GM10266 (cell line): ENCODE results near the gene TMEM255B.

Experiments
- DNase-seq: peaks from one replicate; pipeline ENCODE4 v3.0.0; 2012; ENCODE audit errors: extremely low spot score
- TF ChIP-seq, protein P1 (sequence below): IDR thresholded peaks from 2 replicates; pipeline ENCODE4 v1.5.1; 2012; ENCODE audit warnings: mild to moderate bottlenecking, low read depth; ENCODE audit not compliant: control insufficient read depth, insufficient read depth; ENCODE audit errors: missing control alignments

Gene TMEM255B

DNA sequence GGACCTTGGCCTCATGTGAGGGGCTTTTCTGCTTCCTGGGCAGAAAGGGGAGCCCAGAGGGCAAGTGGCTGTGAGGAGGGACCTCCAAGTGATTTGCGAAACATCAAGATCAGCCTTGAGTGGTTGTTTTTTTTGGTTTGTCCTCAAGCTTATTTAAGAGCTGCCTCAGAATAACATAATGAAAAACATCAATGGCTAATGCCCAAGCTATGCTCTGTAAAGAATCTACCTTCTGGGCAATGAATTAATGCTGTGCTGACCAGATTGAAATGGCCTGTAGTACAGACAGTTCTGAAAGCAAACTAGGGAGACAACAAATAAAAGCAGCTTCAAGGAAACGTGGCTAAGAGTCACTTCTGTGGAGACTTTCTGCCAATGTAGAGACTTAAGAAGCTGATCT lies 8.3 kb downstream of the TMEM255B start:
- TF ChIP-seq, protein P1, sequence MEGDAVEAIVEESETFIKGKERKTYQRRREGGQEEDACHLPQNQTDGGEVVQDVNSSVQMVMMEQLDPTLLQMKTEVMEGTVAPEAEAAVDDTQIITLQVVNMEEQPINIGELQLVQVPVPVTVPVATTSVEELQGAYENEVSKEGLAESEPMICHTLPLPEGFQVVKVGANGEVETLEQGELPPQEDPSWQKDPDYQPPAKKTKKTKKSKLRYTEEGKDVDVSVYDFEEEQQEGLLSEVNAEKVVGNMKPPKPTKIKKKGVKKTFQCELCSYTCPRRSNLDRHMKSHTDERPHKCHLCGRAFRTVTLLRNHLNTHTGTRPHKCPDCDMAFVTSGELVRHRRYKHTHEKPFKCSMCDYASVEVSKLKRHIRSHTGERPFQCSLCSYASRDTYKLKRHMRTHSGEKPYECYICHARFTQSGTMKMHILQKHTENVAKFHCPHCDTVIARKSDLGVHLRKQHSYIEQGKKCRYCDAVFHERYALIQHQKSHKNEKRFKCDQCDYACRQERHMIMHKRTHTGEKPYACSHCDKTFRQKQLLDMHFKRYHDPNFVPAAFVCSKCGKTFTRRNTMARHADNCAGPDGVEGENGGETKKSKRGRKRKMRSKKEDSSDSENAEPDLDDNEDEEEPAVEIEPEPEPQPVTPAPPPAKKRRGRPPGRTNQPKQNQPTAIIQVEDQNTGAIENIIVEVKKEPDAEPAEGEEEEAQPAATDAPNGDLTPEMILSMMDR: no peak
- no peak for DNase-seq

DNA sequence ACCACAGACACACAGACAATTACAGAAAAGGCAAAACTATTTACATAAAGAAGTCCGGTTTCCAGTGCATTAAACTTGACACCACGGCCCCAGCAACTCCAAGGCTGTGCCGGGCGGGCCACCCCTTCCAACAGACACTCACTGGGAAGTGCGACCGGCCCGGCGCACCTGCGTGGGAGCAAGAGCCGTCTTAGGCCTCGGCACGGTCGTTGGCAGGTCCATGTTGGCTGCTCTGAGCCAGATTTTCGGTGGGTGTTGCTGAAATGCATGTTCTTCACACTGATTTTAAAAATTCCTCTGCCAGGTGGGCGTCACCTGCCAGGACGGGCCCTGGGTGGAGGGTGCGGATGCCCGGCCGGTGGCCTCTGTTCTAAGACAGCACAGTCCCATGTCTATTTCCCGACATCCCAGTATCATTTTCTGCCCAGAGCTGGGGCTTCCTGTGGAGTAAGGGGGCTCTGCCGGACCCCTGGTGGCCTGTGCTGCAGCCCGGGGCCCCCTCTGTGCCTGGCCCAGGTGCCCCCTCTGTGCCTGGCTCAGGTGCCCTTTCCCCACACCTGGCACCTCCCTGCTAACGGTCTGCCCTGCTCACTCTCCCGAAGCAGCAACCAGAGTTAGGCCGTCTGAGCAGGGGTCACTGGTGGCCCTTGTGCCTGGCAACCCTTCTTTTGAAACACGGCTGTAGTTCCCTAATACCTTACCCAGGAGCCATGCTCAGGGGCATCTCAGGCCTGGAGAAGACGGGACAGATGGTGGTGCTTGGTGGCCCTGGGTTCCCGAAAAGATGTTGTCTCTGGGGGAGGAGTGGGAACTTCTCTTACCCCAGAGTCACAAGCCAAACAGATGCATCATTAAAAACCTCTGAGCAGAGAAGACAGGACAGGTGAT lies 9.2 kb downstream of the TMEM255B start:
- TF ChIP-seq, protein P1: no peak
- DNase-seq: no peak

DNA sequence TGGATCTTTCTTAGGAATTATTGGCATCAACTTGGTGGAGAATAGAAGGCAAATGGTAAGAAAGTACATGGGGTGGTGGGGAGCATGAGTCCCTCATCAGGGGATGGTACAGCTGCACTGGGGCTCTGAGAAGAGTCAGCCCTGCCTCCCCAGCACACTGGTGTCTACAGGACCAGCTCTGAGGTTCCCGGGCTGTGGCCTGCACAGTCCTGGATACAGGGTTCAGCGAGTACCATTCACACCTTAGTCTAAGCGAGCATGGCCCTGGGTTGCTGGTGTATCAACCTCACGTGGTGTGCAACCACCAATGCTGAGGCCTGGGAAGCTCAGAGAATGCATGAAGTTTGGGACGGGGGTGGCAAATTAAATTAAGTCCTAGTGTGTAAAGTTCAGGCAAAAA lies 10.1 kb downstream of the TMEM255B start:
- no peak for DNase-seq
- TF ChIP-seq, protein P1: no peak

DNA sequence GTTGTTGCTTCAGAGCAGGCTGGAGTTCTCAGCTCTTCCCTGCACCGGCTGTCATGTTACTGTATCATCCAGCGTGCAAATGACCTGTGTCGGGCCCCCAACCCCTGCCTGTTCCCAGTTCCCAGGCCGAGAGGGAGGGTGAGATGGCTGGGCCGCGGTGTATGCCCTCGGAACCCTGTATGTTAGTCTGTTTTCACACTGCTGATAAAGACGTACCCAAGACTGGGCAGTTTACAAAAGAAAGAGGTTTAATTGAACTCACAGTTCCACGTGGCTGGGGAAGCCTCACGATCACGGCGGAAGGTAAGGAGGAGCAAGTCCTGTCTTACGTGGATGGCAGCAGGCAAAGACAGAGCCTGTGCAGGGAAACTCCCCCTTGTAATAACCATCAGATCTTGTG lies 10.9 kb downstream of the TMEM255B start:
- no peak for DNase-seq
- TF ChIP-seq, protein P1: no peak

DNA sequence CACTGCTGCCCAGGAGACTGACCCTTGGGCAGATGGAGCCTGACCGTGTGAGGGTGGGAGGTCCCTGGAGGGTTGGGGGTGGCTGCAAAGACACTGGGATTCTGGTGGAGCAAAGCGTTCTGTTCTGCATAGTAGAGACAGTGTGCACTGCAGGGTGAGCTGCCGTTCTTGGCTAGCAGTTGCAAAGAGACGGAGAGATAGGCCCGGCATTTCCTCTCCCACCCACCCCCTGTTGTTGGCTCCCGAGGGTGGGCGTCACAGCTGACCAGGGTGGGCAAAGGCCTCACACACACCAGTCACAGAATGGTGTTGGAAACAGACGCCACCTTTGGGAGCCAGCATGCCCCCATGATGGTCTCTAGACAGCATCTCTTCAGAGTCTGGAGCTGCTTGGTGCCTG lies 11.4 kb downstream of the TMEM255B start:
- TF ChIP-seq, protein P1: no peak

DNA sequence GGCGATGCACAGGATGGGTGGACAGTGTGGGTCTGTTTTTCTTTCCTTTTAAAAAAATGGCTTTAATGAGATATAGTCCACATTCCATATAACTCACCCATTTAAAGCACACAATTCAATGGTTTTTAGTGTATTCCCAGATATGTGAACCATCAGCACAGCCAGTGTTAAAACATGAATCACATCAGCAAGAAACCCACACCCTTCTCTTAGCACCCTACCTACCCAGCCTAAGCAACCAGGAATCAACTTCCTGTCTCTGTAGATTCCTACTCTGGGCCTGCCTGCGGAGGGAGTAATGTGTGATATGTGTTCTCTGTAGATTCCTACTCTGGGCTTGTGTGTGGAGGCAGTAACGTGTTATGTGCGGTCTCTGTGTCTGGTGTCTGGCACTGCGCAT lies 11.9 kb downstream of the TMEM255B start:
- no peak for DNase-seq
- TF ChIP-seq, protein P1: no peak

More for the DNA sequence above, 11.4 kb downstream of the TMEM255B start:
- no peak for DNase-seq

DNA sequence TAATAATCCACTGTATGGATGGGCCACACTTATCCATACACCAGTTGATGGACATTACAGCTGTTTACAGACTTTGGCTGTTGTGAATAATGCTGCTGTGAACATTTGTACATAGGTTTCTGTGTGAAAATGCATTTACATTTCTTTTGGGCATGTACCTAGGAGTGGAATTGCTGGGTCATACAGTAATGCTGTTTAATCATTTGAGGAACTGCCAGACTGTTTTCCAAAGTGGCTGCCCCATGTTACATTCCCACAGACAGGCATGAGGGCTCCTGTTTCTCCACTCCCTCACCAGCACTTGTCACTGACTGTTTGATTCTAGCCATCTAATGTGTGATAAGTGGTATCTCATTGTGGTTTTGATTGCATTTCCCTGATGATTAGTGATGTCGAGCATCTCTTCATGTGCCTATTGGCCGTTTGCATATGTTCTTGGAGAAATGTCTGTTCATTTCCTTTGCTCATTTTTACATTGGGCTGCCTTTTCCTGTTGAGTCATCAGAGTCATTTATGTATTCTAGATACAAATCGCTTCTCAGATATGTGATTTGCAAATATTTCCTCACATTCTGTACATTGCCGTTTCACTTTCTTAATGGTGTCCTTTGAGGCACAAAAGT lies 12.8 kb downstream of the TMEM255B start:
- DNase-seq: no peak
- TF ChIP-seq, protein P1: no peak
